Liver (tissue), 9 donors: ENCODE data around the gene SDK2. TPM values are rescaled to one million over a fixed set of nuclear protein-coding genes. Genes with fewer than 3 reads are reported as not detected.

Source experiments
- DNase-seq: peaks from one replicate; pipeline ENCODE4 v3.0.0-alpha.2; 2017; ENCODE audit warnings: low spot score
- H3K27ac ChIP-seq, 2 donors: one replicate each; pipeline ENCODE4 v1.7.0; 2013; ENCODE audit warnings: inconsistent platforms in 2 of 2, low read length in 2 of 2, control low read depth in 1 of 2, low read depth in 1 of 2, mild to moderate bottlenecking in 1 of 2
- H3K27me3 ChIP-seq, 4 donors: one replicate each; pipeline versions ENCODE4 v1.6.1 to v1.7.0; 2013; ENCODE audit warnings: low read length in 3 of 4, inconsistent platforms in 1 of 4, mild to moderate bottlenecking in 1 of 4, moderate library complexity in 1 of 4; ENCODE audit not compliant: control insufficient read depth in 4 of 4, insufficient read depth in 4 of 4
- H3K36me3 ChIP-seq, 4 donors: one replicate each; pipeline versions ENCODE4 v1.6.1 to v1.7.0; 2013; ENCODE audit warnings: low read length in 3 of 4, mild to moderate bottlenecking in 3 of 4, low read depth in 1 of 4, moderate library complexity in 1 of 4; ENCODE audit not compliant: control insufficient read depth in 4 of 4, insufficient read depth in 3 of 4
- H3K4me1 ChIP-seq, 4 donors: one replicate each; pipeline versions ENCODE4 v1.6.1 to v1.7.0; 2013; ENCODE audit warnings: low read length in 3 of 4, mild to moderate bottlenecking in 3 of 4, moderate library complexity in 1 of 4; ENCODE audit not compliant: control insufficient read depth in 4 of 4, insufficient read depth in 4 of 4
- H3K4me3 ChIP-seq, 3 donors: one replicate each; pipeline versions ENCODE4 v1.6.1 to v1.7.0; 2013; ENCODE audit warnings: low read length in 3 of 3, control low read depth in 1 of 3, low read depth in 1 of 3, mild to moderate bottlenecking in 1 of 3
- H3K9ac ChIP-seq, 2 donors: one replicate each; pipeline ENCODE4 v1.7.0; 2013; ENCODE audit warnings: low read length in 2 of 2, mild to moderate bottlenecking in 2 of 2, moderate library complexity in 2 of 2, control low read depth in 1 of 2, low read depth in 1 of 2
- H3K9me3 ChIP-seq, 4 donors: one replicate each; pipeline versions ENCODE4 v1.6.1 to v1.7.0; 2013; ENCODE audit warnings: low read length in 3 of 4; ENCODE audit not compliant: control insufficient read depth in 4 of 4
- ATF3 ChIP-seq: IDR thresholded peaks from 2 replicates; pipeline ENCODE4 v1.6.1; 2016; ENCODE audit warnings: antibody characterized with exemption
- CTCF ChIP-seq: fragments of 150-350 bp; IDR thresholded peaks from 2 replicates; pipeline ENCODE4 v1.5.1; 2017; ENCODE audit warnings: improper control_type of control experiment, low read depth, low read length; ENCODE audit not compliant: missing input control
- EGR1 ChIP-seq, 2 donors: IDR thresholded peaks; 2 replicates each; pipeline ENCODE4 v1.6.1; 2016 to 2018; ENCODE audit warnings: antibody characterized with exemption in 2 of 2, low read depth in 2 of 2
- FOXA1 ChIP-seq: IDR thresholded peaks from 2 replicates; pipeline ENCODE4 v1.6.1; 2016; ENCODE audit warnings: antibody characterized with exemption
- FOXA2 ChIP-seq: IDR thresholded peaks from 2 replicates; pipeline ENCODE4 v1.6.1; 2016; ENCODE audit warnings: antibody characterized with exemption
- GABPA ChIP-seq, 2 donors: IDR thresholded peaks in 1 of 2; conservative IDR thresholded peaks in 1 of 2; 2 replicates each; pipeline ENCODE4 v1.6.1; 2016; ENCODE audit warnings: antibody characterized with exemption in 2 of 2, mild to moderate bottlenecking in 1 of 2, moderate library complexity in 1 of 2
- HNF4A ChIP-seq, 2 donors: conservative IDR thresholded peaks; 2 replicates each; pipeline ENCODE4 v1.6.1; 2016; ENCODE audit warnings: antibody characterized with exemption in 2 of 2, mild to moderate bottlenecking in 2 of 2
- HNF4G ChIP-seq: IDR thresholded peaks from 2 replicates; pipeline ENCODE4 v1.6.1; 2016; ENCODE audit warnings: antibody characterized with exemption
- JUND ChIP-seq, 2 donors: IDR thresholded peaks; 2 replicates each; pipeline ENCODE4 v1.6.1; 2016; ENCODE audit warnings: antibody characterized with exemption in 2 of 2
- MAX ChIP-seq: IDR thresholded peaks from 2 replicates; pipeline ENCODE4 v1.6.1; 2016; ENCODE audit warnings: antibody characterized with exemption
- NR2F2 ChIP-seq: IDR thresholded peaks from 2 replicates; pipeline ENCODE4 v1.6.1; 2016; ENCODE audit warnings: antibody characterized with exemption
- RAD21 ChIP-seq, 2 donors: IDR thresholded peaks; 2 replicates each; pipeline ENCODE4 v1.6.1; 2016; ENCODE audit warnings: antibody characterized with exemption in 2 of 2, mild to moderate bottlenecking in 2 of 2
- REST ChIP-seq: IDR thresholded peaks from 2 replicates; pipeline ENCODE4 v1.6.1; 2016; ENCODE audit warnings: antibody characterized with exemption, mild to moderate bottlenecking
- RXRA ChIP-seq, 2 donors: IDR thresholded peaks; 2 replicates each; pipeline ENCODE4 v1.6.1; 2017 to 2018; ENCODE audit warnings: antibody characterized with exemption in 2 of 2, mild to moderate bottlenecking in 1 of 2
- SP1 ChIP-seq: IDR thresholded peaks from 2 replicates; pipeline ENCODE4 v1.6.1; 2018; ENCODE audit warnings: antibody characterized with exemption, mild to moderate bottlenecking
- TAF1 ChIP-seq: conservative IDR thresholded peaks from 2 replicates; pipeline ENCODE4 v1.6.1; 2016; ENCODE audit warnings: antibody characterized with exemption, mild to moderate bottlenecking
- YY1 ChIP-seq: IDR thresholded peaks from 2 replicates; pipeline ENCODE4 v1.6.1; 2016; ENCODE audit warnings: antibody characterized with exemption, mild to moderate bottlenecking
- ZBTB33 ChIP-seq: IDR thresholded peaks from 2 replicates; pipeline ENCODE4 v1.6.1; 2016; ENCODE audit warnings: antibody characterized with exemption
- WGBS: extraction: QIAGEN DNeasy Blood & Tissue Kit; methylation state at CpG from one replicate; pipeline ENCODE4 v1.1.7; 2013; 5-methylcytosine and 5-hydroxymethylcytosine counted together
- polyA plus RNA-seq, 2 donors: library from polyadenylated mRNA; stranded (reverse) in 1 of 2; unstranded in 1 of 2; fragments of 200-250 nt in 1 of 2; fragments of >200 nt in 1 of 2; fragmentation: Nextera tagmentation in 1 of 2; extraction: Ambion mirVana in 1 of 2; gene quantifications; one replicate each; pipeline versions ENCODE4 v1.2.1 to v1.2.3, GENCODE V29; 2013 to 2015
- total RNA-seq, 2 donors: library from RNA; depleted of rRNA; stranded (reverse); fragments of >200 nt; gene quantifications; one replicate each; pipeline ENCODE4 v1.2.3, GENCODE V29; 2014
- donor health status: healthy.
- donor health status: healthy.
- donor health status: healthy.
- donor health status: healthy.
- donor health status: healthy.

Gene SDK2
- total and polyA plus RNA-seq, 4 donors = 0.05 to 0.42 (median 0.10) TPM

GRCh38 chr17:73399056-73399455 is 245.2 kb downstream of the SDK2 start:
- no peak overlapping the region for H3K9ac ChIP-seq
- H3K36me3 ChIP-seq = no peaks in the 10 kb centered on the region
- TF ChIP-seq FOXA1 (no peak), YY1 (no peak), HNF4G (no peak), EGR1 (IDR thresholded peaks at IDR 0.05; ENCODE audit: low read depth in 2 of 2) (no peak), FOXA2 (no peak), REST (no peak), ZBTB33 (no peak), MAX (no peak), SP1 (no peak), NR2F2 (no peak), CTCF (no peak), RXRA (IDR thresholded peaks at IDR 0.05) (no peak), TAF1 (no peak), HNF4A (conservative IDR thresholded peaks at IDR 0.05) (no peak), JUND (IDR thresholded peaks at IDR 0.05) (no peak), GABPA (IDR thresholded peaks at IDR 0.05 in 1 of 2, conservative IDR thresholded peaks at IDR 0.05 in 1 of 2) (no peak)
- 91% methylated on average over 11 of the region's 11 CpGs for WGBS
- H3K27me3 ChIP-seq = no peaks in the 10 kb centered on the region
- no peak overlapping the region for H3K27ac ChIP-seq
- H3K4me3 ChIP-seq = no peak overlapping the region
- H3K9me3 ChIP-seq = no peaks in the 10 kb centered on the region
- H3K4me1 ChIP-seq = no peaks in the 10 kb centered on the region
- DNase-seq = no peak

GRCh38 chr17:73397856-73398540 is 246.2 kb downstream of the SDK2 start:
- Histone ChIP-seq H3K4me1 (no peaks in the 10 kb centered on the region), H3K9ac (no peak overlapping the region), H3K9me3 (no peaks in the 10 kb centered on the region), H3K4me3 (no peak overlapping the region), H3K36me3 (no peaks in the 10 kb centered on the region), H3K27ac (no peak overlapping the region), H3K27me3 (no peaks in the 10 kb centered on the region)
- 92% methylated on average over 17 of the region's 17 CpGs for WGBS
- TF ChIP-seq FOXA1 = no peak
- TF ChIP-seq HNF4A (conservative IDR thresholded peaks at IDR 0.05) = no peak
- no peak for TF ChIP-seq GABPA (IDR thresholded peaks at IDR 0.05 in 1 of 2, conservative IDR thresholded peaks at IDR 0.05 in 1 of 2)
- TF ChIP-seq SP1 = no peak
- TF ChIP-seq TAF1 = no peak
- TF ChIP-seq ATF3 = no peak
- no peak for TF ChIP-seq RAD21 (IDR thresholded peaks at IDR 0.05)
- no peak for TF ChIP-seq EGR1 (IDR thresholded peaks at IDR 0.05; ENCODE audit: low read depth in 2 of 2)
- DNase-seq = no peak
